Stimulated activated CD4-positive, alpha-beta T cell treated with anti-CD3 and anti-CD28 coated beads, TNF-alpha, amount 100 ng/mL, for 24 hours (primary cell): ENCODE measurements around the gene GPR108.
A peak's percentile ranks its signal among the peaks of the same experiment; 100 is the strongest.
"Not testable (repeated sequence)": the region's sequence is repeated elsewhere in the genome, so short reads cannot be mapped to it uniquely, and the experiment has no call there.

Source experiments
- DNase-seq, 3 experiments: peaks; one replicate each; pipeline ENCODE4 v3.0.0-alpha.2; 2020; ENCODE audit warnings: low read depth in 3 of 3

The GPR108 gene

DNA sequence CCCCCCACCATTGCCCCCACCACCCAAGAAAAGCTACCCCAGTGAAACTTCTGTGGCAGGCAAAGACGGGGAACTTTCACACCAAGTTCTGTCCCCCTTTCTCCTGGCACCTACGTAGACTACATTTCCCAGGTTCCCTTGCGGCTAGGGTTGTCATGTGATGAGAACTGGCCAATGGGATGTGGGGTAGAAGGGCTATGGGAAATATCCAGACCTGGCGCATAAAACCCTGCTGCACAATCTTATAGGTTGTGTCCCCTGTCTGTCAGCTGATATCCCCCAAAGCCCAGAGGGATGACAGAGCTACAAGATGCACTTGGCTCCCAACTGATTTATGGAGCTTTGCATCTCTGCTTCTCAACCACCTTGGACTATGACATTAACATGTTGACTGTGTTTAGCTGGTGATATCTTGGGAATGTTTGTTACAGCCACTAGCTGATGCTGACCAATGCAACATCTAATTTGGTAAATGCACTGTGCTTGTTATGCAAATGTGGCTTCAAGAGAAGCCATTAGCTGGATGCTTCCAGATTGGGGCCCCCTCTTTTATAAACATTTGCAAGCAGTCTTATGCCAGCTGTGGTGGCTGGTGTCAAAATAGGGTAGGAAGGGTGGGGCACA is 23.8 kb upstream of the GPR108 start:
- no peak for DNase-seq

- no peak for DNase-seq
Observed at GRCh38 chr19:6760606-6761005, 23.2 kb upstream of the GPR108 start.

DNA sequence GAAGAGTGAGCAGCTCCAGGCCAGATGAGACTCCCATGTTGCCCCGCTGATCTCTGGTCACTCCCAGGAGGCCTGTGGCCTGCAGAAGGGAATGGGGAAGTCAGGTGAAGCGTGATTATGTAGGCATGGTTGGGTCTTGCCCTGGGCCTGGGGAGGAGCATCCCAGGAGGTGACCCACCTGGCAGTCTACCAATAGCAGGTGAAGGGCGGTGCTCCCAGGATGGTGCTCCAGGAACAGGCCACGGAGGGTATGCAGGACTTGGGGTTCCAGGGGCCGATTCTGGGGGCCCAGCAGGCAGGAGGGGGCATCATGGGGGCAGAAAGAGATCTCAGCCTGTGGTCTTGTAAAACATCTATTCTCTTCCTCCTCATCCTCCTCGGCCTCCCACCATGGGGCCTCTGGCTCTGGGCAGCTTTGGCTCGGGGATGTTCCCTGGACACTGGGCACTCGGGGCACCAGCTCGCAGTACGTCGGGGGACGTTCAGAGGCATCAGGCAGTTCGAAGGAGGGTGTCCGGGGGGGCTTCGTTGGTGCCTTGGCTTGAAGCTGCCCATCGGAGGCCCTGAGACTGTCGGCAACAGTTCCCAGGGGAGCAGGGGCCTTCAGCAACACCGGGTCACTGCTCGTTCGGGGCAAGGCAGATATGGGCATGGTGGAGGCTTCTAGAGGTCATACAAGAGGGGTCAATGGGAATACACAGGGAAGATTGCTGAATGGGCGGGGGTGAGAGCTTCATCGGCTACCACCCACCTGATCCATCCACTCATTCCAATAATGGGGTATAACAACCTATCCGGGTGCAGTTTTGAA is 17.5 kb upstream of the GPR108 start:
- DNase-seq = no peak

DNA sequence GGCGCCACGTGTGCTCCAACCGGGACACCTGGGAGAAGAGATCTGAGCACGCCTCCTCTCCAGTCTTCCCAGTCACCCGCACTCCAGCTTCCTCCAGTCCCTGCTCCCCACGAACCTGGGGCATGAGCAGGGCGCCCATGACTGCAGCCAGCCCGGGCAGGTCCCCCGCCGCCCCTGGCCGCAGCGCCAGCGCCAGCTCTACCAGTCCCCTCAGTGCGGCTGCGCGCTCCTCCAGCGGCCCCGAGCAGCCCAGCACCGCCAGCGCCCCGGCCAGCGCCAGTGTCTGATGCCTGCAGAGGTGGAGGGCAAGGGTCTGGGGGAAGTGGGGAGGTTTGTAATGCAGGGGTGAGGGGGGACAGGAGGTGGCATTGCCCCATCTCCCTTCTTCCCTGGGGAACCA is 16.8 kb upstream of the GPR108 start:
- no peak for DNase-seq

DNA sequence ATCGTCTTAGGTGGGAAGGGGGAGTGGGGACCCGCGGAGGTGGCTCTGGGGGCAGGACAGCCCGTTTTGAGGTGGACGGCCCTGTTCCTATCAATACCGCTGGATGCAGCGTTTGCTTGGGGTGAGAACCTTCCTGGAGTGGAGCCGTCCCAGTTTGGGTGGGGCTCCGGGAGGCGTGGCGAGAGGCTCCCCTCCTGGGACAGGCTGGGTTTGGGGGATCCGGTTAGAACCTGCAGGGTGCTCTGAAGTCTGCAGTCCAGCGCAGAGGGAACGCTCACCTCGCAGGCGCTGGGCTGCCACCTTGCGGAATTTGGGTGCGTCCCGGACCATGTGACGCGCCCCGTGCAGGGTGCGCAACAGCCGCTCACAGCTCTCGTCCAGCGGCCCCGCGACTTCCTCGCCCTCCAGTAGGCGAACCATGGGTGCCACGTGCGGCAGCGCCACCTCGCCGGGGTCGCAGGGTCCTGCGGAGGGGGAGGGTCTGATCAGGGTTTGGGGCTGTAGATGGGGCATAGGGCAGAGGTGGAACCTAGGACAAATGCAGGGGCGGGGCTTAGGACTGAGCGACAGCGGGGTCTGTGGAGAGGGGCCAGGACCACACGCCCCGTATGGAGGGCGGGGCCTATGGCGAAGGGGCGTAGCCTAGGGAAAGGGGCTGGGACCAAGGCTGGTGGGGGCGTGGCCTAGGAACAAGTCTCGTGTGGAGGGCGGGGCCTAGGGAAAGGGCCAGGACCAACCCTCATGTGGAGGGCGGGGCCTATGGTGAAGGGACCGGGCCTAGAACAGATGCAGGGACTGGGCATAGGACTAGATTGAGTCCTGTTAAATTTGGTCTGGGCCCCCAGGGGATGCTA is 16.0 kb upstream of the GPR108 start:
- DNase-seq = peak; percentile 72 to 86 (median 74)

- no peak for DNase-seq
Observed at GRCh38 chr19:6752256-6753177, 15.1 kb upstream of the GPR108 start.

- DNase-seq = no peak
Observed at GRCh38 chr19:6751189-6751588, 13.8 kb upstream of the GPR108 start.

GRCh38 chr19:6750062-6750461 is 12.7 kb upstream of the GPR108 start:
- no peak for DNase-seq

DNA sequence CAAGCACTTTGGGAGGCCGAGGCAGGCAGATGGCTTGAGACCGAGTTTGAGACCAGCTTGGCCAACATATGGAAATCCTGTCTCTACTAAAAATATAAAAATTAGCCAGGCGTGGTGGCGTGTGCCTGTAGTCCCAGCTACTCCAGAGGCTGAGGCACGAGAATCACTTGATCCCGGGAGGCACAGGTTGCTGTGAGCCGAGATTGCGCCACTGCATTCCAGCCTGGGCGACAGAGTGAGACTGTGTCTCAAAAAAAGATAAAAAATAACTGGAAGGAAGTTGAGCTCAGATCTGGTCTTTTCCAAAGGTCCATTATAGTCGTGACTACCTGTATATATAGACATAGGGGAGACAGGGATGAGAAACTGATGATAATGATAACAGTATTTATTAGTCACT is 11.2 kb upstream of the GPR108 start:
- not testable (repeated sequence) for DNase-seq

GRCh38 chr19:6745965-6746364 is 8.6 kb upstream of the GPR108 start:
- DNase-seq = no peak

DNA sequence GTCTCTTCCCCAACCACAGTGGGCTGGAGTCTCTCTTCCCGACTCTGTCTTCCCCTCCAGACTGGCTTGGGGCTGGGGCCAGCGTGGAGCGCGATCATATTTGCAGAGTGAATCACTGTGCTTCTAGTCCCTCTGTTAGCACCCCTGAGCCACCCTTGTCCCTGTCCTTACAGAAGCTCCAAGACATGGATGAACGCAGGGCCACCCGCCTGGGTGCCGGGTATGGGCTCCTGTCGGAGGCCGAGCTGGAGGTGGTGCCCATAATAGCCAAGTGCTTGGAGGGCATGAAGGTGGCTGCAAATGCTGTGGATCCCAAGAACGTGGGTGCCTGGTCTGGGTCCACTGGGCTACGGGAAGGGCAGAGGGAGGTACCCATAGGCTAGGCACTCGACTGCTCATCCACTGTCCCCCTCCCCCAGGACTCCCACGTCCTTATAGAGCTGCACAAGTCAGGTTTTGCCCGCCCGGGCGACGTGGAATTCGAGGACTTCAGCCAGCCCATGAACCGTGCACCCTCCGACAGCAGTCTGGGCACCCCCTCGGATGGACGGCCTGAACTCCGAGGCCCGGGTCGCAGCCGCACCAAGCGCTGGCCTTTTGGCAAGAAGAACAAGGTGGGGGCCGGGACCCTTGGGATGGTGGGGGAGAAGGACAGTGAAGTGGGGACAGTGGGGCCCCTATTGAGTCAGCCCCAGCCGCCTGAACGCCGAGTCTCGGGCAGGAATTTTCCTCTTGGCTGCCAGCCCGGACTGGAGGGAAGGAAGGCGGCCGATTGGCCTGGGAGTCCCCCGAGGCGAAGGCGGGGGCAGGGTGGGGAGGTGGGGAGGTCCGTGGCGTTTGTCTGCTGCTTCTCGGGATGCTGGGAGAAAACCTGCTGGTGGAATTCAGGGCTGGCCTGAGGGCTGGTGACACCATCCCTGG is 7.3 kb upstream of the GPR108 start:
- no peak for DNase-seq

DNA sequence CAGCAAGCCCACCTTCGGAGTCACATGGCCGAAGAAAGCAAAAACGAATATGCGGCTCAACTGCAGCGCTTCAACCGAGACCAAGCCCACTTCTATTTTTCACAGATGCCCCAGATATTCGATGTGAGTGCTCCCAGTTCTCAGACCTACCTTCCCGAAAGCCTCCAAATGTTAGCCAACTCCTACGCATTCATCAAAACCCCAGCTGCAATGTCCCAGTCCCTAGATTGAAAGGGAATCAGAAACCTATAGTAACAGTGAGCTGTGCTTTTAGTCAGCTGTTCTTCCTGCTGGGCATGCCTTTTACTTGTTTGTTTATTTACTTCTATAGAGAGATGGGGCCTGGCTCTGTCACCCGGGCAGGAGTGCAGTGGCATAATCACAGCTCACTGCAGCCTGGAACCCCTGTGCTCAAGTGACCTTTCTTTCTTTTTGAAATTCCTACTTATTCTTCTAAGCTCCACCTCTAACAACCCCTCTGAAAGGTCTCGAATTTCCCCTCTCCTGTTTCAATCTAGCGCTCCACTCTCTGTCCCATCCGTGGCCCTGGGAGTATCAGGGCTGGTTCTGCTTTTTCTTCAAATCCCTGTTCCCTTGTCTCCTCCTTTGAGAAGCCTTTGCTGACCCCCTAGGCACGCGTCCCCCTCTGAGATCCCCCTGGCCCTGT is 6.5 kb upstream of the GPR108 start:
- no peak for DNase-seq

DNA sequence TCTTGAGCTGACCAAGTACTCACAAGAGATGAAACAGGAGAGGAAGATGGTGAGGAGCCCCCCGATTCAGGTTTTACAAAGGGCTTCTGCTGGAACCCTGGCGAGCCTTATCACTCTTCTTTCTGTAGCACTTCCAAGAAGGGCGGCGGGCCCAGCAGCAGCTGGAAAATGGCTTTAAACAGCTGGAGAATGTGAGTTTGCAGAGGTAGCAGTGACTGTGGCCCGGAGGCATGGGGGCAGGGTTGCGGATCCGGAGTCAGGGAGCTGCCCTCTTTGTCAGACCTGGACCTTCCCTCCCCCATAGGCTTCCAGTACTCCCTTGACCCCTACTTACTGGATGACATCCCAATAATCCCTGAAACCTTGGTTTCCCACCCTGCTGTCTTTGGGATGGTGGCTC is 5.7 kb upstream of the GPR108 start:
- DNase-seq = no peak

- no peak for DNase-seq
Observed at GRCh38 chr19:6740589-6741343, 3.4 kb upstream of the GPR108 start.

DNA sequence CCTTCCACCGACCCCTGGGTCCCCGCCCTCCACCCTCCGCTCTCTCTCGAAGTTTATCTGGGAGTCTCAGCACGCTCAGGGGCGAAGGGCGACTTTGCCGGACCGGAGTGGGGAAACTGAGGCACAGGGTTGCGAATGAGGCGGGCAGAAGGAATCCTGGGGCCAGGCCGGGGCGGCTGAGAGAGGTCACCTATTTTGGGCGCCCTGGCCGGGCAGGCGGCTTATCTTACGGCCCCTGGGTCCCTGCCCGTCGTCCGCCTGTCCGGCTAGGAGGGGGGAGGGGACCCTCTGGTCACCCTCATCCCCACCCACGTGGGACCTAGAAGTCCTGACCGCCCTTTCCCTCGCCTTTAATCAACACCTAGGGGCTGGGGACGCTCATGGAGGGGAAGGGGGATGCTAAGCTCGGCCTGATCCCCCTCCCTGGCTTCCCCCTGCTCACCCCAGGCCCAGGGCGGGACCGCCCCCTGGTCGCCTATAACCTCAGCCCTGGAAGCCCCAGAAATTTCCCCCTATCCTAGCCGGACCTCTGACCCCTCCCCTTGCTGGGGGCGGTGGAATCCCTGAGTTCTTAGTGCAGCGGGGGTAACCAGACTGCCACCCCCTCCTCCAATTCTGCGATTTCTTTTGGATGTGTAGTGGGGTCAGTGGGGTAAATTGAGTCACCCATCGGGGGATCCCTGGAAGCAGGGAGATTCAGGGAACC is 2.7 kb upstream of the GPR108 start:
- peak in 1 of 3 experiments; percentile 19 for DNase-seq

DNA sequence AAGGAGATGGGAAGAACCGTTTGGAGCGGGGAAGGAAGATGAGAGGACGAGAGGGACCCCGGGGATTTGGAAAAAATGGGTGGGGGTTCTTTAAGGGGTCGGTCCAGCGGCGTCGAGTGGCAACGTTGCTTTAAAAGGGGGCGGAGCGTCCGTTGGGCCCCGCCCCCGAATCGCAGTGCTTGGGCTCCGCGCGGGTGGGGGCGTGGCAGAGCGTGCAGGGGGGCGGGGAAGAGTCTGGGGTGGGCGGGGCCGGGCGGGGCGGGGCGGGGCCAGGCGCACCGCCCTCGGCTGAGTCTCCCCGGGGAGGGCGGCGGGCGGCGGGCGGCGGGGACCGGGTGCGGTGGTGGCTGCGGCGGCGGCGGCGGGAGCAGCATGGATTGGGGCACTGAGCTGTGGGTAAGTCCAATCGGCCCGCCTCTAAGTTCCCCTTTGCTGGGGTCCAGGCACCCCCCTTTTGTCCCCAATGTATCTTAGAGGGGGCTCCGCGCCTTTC is 2.1 kb upstream of the GPR108 start, which contains the start of gene TRIP10:
TRIP10 (plus strand) TSS at position 291 of the 493 bp plus-strand sequence; CDS start at position 373, 82 bp downstream.
- DNase-seq = peak; percentile 64 to 74 (median 71)

DNA sequence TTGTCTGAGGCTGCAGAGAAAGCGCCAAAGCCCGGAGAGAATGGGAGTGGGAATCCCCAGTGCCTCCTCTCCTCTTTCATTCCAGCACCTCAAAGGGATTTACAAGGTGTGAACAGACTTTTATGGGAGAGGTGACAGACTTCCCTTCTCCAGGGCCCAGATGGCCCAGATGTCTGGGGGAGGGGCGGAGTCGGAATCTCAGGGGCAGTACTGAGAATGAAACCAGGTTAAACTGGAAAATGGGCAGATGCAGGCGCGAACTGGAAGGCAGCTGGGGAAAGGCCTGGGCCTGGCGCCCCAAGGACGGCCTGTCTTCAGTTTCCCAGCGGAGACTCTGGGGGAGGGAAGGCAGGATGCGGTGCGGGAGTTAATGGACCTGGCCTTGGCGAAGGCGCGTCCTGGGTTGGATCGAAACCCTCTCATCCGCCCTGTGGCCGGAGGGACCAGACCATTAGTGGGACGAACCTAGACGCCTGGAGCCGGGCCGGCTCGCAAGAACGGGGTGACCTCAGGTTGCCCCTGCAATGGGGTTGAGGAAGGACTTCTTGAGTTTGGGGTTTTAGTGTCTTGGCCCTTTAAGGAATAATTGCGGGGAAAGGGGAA is 1.5 kb upstream of the GPR108 start:
- DNase-seq = peak in 1 of 3 experiments; percentile 18
